Islet of Langerhans (tissue), 1 donor: Measurements from ENCODE around the gene CACNA1E.

ENCODE experiments used
- FAIRE-seq: peaks from one replicate; lab custom pipeline; 2011; peaks lifted over from hg19 to GRCh38; lab: Jason Lieb, UNC

The CACNA1E gene

DNA sequence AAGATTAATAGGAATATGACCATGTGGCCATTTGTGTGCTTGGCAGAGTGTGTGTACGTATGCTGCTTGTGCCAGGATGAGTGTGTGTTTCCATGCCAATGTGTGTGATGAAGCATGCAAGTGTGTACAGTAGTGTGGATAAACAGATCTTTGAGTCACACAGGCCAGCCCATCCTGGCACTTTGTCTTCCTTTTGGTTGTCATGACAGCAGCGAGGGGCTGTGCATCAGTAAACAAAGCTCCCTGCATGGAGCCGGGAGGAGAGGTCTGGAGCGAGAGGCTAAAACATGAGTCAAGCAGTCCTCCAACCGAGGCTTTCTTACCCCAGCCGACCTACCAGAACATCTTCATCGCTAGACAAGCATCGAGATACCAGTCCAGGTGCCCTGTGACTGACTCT is 221.2 kb downstream of the CACNA1E start:
- FAIRE-seq: no peak

DNA sequence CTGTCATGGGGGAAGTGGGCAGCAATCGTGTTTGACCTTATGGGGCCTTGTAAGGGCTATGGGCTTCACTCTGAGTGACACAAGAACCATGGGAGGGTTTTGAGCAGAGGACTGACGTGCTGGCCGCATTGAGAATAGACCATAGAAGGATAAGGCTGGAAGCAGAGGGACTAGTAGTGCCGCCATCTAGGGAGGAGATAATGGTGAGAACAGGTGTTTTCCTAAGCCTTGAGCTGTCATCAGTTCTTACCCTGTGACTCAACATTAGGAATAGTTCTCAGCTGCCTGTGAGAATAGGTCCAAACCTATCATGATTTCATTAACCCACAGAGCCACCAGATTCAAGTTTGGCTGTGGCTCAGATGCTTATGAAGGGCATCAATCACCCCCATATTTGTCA is 228.5 kb downstream of the CACNA1E start:
- no peak for FAIRE-seq

- FAIRE-seq: no peak
Observed at GRCh38 chr1:181712711-181713110, 229.4 kb downstream of the CACNA1E start.

- no peak for FAIRE-seq
Observed at GRCh38 chr1:181714428-181714827, 231.1 kb downstream of the CACNA1E start.

- FAIRE-seq: no peak
Observed at GRCh38 chr1:181718034-181718433, 234.7 kb downstream of the CACNA1E start.

DNA sequence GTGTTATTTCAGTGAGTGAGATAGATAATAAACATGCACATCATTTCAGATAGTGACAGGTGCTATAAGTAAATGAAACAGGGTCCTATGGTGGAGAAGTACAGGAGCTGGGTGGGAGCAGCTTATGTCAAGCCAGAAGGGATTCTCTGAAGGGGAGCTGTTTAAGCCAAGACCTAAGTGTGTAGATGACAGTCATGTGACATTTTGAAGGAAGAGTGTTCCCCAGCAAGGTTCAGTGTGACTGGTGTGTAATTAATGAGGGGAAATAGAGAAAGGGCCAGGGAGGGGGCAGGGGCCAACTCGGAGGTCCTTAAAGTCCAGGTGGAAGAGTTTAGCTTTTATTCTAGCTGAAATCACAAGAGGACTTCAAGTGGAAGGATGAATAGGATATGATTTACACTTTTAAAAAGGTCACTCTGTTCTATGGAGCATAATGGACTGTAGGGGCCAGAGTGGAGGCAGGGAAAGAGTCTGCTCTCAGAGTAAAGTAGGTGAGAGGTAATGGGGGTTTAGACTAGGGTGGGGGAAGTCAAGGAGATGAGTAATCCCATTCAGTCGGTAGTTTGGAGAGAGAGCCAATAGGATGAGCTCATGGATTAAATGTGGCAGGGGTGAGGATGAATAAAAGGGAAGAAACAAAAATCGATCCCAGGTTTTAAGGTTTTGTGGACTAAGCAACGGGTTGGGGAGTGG is 243.1 kb downstream of the CACNA1E start:
- no peak for FAIRE-seq

DNA sequence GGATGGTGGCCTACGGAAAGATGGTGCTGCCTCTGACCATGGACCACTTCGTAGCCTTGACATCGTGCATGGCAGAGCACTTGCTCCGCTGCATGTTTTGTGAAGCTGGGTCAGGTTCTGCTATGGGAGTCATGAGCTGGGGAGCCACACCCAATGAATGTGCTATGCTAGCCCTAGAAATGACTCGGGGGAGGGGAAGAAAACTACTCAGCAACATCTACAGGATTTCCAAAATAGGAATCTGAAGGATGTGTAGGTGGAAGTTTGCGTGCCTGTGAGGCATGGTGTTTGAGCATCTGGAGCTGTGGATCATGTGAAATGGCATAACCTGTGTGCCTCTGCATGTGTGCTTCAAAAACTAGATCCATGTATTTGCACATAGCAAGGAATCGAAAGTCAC is 247.3 kb downstream of the CACNA1E start:
- FAIRE-seq: no peak

GRCh38 chr1:181732218-181732990 is 249.1 kb downstream of the CACNA1E start:
- FAIRE-seq: no peak

- no peak for FAIRE-seq
Observed at GRCh38 chr1:181733486-181733885, 250.2 kb downstream of the CACNA1E start.

- no peak for FAIRE-seq
Observed at GRCh38 chr1:181737056-181737455, 253.7 kb downstream of the CACNA1E start.

DNA sequence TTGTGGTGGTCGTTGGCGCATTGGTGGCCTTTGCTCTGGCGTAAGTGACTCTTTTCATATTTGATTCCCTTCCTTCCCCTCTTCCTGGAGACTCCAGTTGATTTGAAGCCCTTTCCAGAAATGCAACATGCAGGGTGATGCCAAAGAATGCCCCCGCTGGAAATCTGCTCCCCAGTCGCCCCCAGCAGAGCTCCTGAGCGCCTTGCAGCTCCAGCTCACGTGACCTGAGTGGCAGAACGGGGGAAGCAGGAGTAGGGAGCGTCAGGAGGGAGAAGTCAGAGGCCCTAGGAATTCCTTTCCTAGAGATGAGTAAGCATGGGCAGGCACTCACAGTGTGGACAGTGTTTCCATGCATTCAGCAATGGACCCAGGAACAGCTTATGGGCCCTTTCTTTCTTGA is 255.9 kb downstream of the CACNA1E start:
- FAIRE-seq: no peak

DNA sequence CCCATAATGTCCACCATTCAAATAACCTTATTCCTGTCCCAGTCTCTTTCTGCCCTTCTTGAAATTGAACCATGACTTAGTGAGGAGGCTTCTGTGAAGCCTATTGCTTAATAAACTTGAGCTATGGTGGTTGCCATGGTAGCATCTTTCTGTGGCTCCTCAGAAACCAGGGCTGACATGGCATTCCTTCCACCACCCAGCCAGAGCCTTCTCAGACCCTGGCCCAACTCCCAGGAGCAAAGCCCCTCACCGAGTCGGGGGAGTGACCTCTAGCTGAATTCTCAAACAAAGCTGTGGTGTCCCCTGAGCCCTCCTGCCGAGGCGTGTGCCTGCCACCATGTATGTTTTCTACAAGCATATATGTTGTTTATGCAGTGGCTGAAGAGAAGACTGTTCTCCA is 259.1 kb downstream of the CACNA1E start:
- FAIRE-seq: no peak

- no peak for FAIRE-seq
Observed at GRCh38 chr1:181743878-181744312, 260.6 kb downstream of the CACNA1E start.

DNA sequence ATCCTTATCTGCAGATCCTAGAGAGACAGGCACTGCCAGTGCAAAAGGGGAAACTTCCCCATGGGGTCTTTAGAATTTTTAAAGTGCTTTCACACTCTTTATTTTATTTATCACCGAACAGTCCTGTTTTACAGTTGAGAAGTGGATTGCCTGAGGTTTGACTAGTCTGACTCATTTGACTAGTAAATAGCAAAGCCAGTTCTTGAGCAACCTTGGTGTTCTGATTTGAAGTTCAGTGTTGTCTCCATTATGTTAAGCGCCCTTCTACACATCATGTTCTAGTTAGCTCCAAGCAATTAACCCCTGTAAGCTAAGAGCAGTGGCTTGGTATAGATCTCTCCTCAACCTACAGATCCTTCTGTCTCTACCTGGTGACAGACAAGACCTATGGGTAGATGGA is 262.9 kb downstream of the CACNA1E start:
- no peak for FAIRE-seq

- FAIRE-seq: no peak
Observed at GRCh38 chr1:181748013-181748412, 264.7 kb downstream of the CACNA1E start.

- no peak for FAIRE-seq
Observed at GRCh38 chr1:181754103-181754502, 270.8 kb downstream of the CACNA1E start.

- no peak for FAIRE-seq
Observed at GRCh38 chr1:181759481-181759880, 276.2 kb downstream of the CACNA1E start.

GRCh38 chr1:181763736-181764135 is 280.4 kb downstream of the CACNA1E start:
- no peak for FAIRE-seq

- FAIRE-seq: no peak
Observed at GRCh38 chr1:181765451-181766026, 282.2 kb downstream of the CACNA1E start.

- no peak for FAIRE-seq
Observed at GRCh38 chr1:181767001-181767708, 283.8 kb downstream of the CACNA1E start.

GRCh38 chr1:181768211-181768929 is 285.1 kb downstream of the CACNA1E start:
- FAIRE-seq: no peak

DNA sequence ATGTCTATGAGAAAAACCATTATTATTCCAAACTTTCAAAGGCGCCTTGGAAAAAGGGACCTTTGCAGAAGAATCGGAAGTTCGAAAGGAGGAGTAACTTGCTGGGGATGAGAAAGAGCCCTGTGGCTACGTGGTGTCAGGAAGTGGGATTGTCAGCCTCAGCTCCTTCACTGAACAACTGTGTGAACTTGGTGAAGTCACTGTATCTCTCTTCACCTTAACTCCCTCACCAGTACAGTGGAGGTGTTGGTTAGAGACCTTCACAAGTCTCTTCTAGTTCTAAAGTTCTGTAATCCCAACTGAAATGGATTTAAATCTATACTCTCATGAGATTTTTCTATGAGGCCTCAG is 285.6 kb downstream of the CACNA1E start:
- no peak for FAIRE-seq
